ENCODE data around the gene NAV1.
"Not testable (repeated sequence)": the region's sequence is repeated elsewhere in the genome, so short reads cannot be mapped to it uniquely, and the experiment has no call there.

NAV1 gene, protein sequence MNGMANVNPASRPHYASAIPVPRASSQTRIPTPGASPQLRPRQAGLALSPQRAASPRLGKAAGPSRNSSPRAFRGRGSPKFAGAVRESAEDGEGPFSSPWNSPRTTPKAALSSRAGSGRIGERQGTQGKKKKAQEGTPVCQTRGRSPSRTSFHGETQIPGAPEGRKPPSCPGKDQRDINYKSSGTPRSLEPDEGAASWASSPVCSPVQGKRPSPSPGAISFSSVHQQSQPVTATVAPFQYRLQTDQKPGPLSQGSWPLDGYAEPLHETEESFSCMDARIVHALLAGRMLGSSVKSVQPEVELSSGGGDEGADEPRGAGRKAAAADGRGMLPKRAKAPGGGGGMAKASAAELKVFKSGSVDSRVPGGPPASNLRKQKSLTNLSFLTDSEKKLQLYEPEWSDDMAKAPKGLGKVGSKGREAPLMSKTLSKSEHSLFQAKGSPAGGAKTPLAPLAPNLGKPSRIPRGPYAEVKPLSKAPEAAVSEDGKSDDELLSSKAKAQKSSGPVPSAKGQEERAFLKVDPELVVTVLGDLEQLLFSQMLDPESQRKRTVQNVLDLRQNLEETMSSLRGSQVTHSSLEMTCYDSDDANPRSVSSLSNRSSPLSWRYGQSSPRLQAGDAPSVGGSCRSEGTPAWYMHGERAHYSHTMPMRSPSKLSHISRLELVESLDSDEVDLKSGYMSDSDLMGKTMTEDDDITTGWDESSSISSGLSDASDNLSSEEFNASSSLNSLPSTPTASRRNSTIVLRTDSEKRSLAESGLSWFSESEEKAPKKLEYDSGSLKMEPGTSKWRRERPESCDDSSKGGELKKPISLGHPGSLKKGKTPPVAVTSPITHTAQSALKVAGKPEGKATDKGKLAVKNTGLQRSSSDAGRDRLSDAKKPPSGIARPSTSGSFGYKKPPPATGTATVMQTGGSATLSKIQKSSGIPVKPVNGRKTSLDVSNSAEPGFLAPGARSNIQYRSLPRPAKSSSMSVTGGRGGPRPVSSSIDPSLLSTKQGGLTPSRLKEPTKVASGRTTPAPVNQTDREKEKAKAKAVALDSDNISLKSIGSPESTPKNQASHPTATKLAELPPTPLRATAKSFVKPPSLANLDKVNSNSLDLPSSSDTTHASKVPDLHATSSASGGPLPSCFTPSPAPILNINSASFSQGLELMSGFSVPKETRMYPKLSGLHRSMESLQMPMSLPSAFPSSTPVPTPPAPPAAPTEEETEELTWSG (N-terminal part only)

DNA sequence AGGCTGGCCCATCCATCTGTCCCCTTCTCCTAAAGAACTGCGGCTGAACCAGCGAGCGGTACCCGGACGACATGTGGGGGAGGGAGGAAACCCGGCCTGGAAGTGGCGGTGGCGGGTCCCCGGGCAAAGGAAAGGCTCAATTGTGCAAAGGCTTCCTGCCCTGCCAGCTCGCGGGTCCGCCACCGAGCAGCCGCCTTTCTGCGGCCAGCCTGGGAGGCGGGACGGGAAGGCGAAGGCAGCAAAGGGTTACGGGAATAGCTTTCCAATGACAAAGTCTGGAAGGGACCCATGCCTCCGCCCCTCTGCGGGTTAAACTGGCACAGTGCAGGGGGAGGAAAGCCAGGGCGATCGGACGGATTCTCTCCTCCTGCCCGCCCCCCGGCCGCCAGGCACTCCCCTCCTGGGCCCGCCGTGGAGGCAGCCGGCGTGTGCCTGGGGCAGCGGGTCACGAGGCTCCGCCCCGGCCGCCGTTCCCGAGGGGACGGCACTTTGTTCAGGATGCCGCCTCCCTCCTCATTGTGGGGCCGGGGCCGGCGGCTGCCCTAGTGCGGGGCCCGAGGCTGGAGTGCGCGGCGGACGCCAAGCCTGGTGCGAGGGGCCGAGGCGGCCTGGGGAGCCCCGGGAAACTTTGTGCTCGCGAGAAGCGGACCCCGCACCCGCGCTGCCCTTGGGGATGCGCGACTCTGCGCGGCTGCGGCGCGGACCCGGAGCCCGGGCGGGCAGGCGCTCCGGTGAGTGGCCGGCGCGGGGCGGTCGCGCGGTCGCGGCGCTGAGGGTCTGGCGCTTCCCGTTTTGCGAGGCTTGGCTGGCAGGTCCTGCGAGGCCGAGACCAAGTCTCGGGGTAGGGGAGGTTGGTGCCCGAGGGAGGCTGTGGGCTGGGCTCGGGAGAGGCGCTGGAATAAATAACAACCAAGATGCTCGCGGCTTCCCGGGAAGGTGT is at the start of gene NAV1:
Gene NAV1, plus strand, starts transcription at position 516 of the 940 bp plus-strand sequence. CDS start 83,758 bp downstream, outside the sequence.
- Histone ChIP-seq H3K36me3 (ENCODE audit: control insufficient read depth, insufficient read depth, low read length) (no peaks in the 10 kb centered on the region), H3K27ac (ENCODE audit: low read depth, low read length) (no peak within 1 kb of the TSS; the same call in 1 of the 2 replicates), H3K4me3 (ENCODE audit: low read depth, low read length) (peak within 1 kb of the TSS; percentile 83), H3K9me3 (ENCODE audit: control insufficient read depth, insufficient read depth, low read depth, low read length) (no peaks in the 10 kb centered on the region), H3K9ac (ENCODE audit: low read length) (peak within 1 kb of the TSS; percentile 36), H3K27me3 (ENCODE audit: control insufficient read depth, insufficient read depth, low read length) (peaks cover 52% of the 10 kb centered on the region), H3K4me1 (ENCODE audit: control insufficient read depth, insufficient read depth, low read length) (peaks cover 11% of the 10 kb centered on the region)

DNA sequence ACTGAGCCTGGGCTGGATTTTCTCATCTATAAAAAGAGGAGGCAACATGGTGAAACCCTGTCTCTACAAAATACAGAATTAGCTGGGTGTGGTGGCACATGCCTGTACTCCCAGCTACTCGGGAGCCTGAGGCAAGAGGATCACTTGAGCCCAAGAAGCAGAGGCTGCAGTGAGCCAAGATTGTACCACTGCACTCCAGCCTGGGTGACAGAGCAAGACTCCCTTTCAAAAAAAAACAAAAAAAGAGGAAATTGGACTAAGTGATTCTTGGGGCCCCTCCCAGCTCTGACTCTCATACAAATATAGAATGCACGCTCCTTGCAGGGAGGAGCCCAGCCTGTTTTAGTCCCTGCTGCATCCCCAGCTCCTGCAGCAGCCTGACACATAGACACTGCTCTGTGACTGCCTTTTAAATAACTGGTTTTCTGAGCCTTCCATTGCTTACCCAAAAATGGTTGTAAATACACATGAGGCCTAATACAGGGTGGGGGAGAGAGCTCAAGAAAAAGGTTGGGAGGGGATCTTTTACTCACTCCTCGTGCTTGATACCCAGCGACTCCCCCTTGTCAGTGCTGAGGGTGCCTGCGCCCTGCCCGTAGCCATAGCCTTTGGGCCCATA is 49.2 kb upstream of the NAV1 start:
- Histone ChIP-seq H3K27ac (ENCODE audit: low read depth, low read length) (no peak overlapping the region), H3K9ac (ENCODE audit: low read length) (no peak overlapping the region), H3K27me3 (ENCODE audit: control insufficient read depth, insufficient read depth, low read length) (no peaks in the 10 kb centered on the region), H3K9me3 (ENCODE audit: control insufficient read depth, insufficient read depth, low read depth, low read length) (0 out of 2 replicates have a peak, but pooled peaks cover 3% of the 10 kb centered on the region), H3K4me1 (ENCODE audit: control insufficient read depth, insufficient read depth, low read length) (peaks cover 18% of the 10 kb centered on the region), H3K4me3 (ENCODE audit: low read depth, low read length) (no peak overlapping the region), H3K36me3 (ENCODE audit: control insufficient read depth, insufficient read depth, low read length) (no peaks in the 10 kb centered on the region; the same call in 1 of the 2 replicates)

DNA sequence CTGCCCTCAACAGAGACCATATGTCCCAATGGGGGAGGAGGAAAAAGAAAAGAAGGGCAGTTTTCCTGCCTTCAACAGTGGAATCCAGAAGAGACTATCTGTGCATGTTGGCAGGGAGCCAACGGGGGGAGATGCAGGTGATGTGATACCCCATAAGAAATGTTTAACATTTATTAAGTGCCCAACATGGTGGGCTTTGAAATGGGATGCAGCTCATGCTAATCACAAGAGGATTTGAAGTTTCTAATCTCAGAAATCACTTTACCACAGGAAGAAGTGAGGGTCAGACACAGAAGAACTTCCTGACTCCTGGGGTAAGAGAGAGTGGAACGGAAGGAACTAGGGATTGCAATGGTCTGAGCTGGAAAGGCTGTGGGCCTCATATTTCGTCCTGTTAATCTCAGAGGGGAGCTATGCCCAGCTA is 48.2 kb upstream of the NAV1 start:
- H3K36me3 ChIP-seq (ENCODE audit: control insufficient read depth, insufficient read depth, low read length): no peaks in the 10 kb centered on the region; the same call in 1 of the 2 replicates
- H3K4me3 ChIP-seq (ENCODE audit: low read depth, low read length): no peak overlapping the region
- no peak overlapping the region for H3K27ac ChIP-seq (ENCODE audit: low read depth, low read length)
- no peaks in the 10 kb centered on the region for H3K27me3 ChIP-seq (ENCODE audit: control insufficient read depth, insufficient read depth, low read length)
- H3K9ac ChIP-seq (ENCODE audit: low read length): no peak overlapping the region
- H3K4me1 ChIP-seq (ENCODE audit: control insufficient read depth, insufficient read depth, low read length): peaks cover 21% of the 10 kb centered on the region
- H3K9me3 ChIP-seq (ENCODE audit: control insufficient read depth, insufficient read depth, low read depth, low read length): 0 out of 2 replicates have a peak, but pooled peaks cover 3% of the 10 kb centered on the region

DNA sequence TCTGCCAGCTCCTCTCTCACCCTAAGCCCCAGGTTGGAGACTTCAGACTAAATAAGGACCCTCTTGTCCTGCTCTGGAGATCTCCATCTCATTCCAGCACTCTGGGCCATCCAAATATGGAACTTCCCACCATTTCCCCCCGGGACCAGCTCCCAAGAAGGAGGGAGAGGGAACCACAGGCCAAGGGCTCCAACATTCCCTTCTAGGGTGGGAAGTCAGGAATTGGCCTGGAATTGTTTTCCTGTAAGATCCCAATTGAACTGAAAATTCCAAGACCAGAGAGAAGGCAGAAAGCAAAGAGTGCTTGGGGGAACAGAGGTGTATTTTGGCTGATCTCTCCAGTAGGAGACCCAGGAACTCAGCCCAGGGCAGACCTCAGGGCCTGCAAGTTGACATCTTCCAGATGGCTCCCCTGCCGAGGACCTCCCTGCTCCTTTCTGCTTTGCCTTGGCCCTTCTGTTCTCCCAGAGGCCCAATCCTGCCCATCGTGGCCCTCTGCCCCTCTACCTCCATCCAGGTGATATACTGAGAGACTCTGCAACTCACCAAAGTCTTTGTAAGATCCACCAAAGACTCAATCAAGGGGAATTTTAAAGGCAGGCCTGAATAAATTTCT is 46.9 kb upstream of the NAV1 start:
- no peak overlapping the region for H3K9ac ChIP-seq (ENCODE audit: low read length)
- no peak overlapping the region for H3K27ac ChIP-seq (ENCODE audit: low read depth, low read length)
- no peak overlapping the region for H3K4me3 ChIP-seq (ENCODE audit: low read depth, low read length)
- no peaks in the 10 kb centered on the region; the same call in 1 of the 2 replicates for H3K36me3 ChIP-seq (ENCODE audit: control insufficient read depth, insufficient read depth, low read length)
- H3K27me3 ChIP-seq (ENCODE audit: control insufficient read depth, insufficient read depth, low read length): no peaks in the 10 kb centered on the region
- H3K4me1 ChIP-seq (ENCODE audit: control insufficient read depth, insufficient read depth, low read length): peaks cover 19% of the 10 kb centered on the region
- H3K9me3 ChIP-seq (ENCODE audit: control insufficient read depth, insufficient read depth, low read depth, low read length): 0 out of 2 replicates have a peak, but pooled peaks cover 3% of the 10 kb centered on the region

DNA sequence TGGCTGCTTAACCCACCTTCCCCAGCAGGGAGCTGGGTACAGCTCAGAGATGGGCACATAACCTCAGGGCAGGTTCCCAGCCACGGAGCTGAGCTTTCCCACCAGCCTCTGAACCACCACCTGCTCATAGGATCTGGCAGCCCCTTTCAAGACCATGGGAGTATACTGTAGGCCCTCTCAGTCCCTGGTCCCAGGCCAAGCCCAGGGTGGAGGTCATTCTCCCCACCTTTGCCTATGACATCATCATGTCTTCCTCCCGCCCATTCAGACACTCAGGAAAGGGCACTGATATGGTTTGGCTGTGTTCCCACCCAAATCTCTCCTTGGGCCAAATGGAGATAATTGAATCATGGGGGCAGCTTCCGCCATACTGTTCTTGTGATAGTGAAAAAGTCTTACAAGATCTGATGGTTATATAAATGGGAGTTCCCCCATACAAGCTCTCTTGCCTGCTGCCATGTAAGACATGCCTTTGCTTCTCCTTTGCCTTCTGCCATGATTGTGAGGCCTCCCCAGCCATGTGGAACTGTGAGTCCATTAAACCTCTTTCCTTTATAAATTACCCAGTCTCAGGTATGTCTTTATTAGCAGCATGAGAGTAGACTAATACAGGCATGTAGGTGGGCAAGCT is 45.8 kb upstream of the NAV1 start:
- H3K27ac ChIP-seq (ENCODE audit: low read depth, low read length); H3K4me3 ChIP-seq (ENCODE audit: low read depth, low read length); H3K9me3 ChIP-seq (ENCODE audit: control insufficient read depth, insufficient read depth, low read depth, low read length); H3K27me3 ChIP-seq (ENCODE audit: control insufficient read depth, insufficient read depth, low read length); H3K9ac ChIP-seq (ENCODE audit: low read length); H3K36me3 ChIP-seq (ENCODE audit: control insufficient read depth, insufficient read depth, low read length): not testable (repeated sequence)
- H3K4me1 ChIP-seq (ENCODE audit: control insufficient read depth, insufficient read depth, low read length): peaks cover 19% of the 10 kb centered on the region

DNA sequence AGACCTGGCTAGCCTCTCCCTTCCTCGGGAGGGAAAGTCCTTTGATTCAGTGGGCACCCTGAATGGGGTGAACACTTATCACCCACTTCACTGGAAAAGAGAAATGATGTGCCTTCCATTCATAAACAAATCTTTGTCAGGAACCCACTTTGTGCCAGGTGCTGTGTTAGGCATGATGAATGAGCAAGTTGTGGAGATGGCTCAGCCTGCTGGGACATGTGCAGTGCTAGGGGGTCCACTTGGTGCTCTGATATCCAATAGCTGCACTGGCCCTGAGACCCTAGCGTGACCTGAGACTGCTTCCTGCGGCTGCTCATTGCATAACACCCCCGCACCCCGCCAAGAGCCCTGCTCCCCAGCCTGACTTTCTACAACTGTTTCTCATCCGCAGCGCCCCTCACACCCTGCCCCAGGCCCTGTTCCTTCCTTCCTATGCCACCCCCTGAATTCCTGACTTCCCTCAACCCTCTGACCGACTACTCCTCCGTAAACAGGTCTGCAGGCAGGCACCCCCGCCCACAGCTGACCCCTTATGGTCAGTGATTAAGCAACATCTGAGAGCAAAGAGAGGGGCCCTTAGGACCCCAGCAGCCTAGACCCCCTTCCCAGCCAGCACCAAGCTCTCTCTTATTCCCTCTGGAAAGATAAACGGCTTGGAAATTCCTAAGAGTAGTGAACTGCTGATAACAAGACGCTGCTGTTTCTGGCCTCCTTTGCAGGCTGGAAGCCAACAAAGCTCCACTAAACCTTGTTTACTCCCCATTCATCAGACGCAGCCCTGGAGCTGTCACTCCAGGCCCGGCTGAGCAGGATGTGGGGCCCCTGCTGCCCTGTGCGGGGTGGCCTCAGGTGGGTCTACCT is 44.9 kb upstream of the NAV1 start:
- Histone ChIP-seq H3K4me1 (ENCODE audit: control insufficient read depth, insufficient read depth, low read length) (peaks cover 19% of the 10 kb centered on the region), H3K4me3 (ENCODE audit: low read depth, low read length) (no peak overlapping the region), H3K27me3 (ENCODE audit: control insufficient read depth, insufficient read depth, low read length) (no peaks in the 10 kb centered on the region), H3K36me3 (ENCODE audit: control insufficient read depth, insufficient read depth, low read length) (no peaks in the 10 kb centered on the region; the same call in 1 of the 2 replicates), H3K9ac (ENCODE audit: low read length) (no peak overlapping the region), H3K27ac (ENCODE audit: low read depth, low read length) (no peak overlapping the region), H3K9me3 (ENCODE audit: control insufficient read depth, insufficient read depth, low read depth, low read length) (0 out of 2 replicates have a peak, but pooled peaks cover 3% of the 10 kb centered on the region)

DNA sequence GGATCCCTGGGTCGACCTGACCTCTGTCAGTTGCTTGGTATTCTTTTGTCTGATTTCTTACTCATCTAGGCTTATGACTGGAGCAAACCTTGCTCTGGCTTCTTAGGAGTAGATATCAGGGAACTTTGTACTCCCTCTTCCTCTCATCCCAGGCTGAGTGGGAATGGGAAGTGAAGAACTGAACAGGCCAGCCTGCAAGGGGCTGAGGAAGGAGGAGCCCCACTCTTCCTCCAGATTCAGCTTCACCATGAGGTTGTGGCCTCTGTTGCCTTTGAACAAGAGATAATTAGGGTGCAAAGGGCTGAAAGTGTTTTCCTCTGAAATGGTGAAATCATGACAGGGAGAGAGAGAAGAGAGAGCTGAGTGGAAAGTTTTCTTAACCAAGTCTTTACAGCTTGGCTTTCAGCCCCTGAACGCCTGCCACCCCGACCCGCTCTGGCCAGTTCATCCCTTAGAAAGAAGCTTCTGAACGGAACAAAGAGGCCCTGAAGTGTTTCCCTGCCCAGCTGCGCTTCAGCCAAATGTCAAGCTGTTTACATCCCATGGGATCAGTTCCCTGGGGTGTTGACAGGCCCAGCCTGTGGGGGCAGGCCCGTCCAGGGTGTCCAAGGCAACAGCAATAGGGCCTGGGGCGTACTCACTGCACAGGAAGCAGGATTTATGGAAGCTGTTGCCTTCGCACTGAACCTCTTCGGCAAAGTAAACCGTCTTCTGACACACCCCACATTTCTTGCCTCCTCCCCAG is 43.2 kb upstream of the NAV1 start:
- H3K4me1 ChIP-seq (ENCODE audit: control insufficient read depth, insufficient read depth, low read length): peaks cover 29% of the 10 kb centered on the region
- no peak overlapping the region for H3K27ac ChIP-seq (ENCODE audit: low read depth, low read length)
- no peaks in the 10 kb centered on the region for H3K27me3 ChIP-seq (ENCODE audit: control insufficient read depth, insufficient read depth, low read length)
- H3K9ac ChIP-seq (ENCODE audit: low read length): peak overlapping the region; percentile 32
- no peak overlapping the region for H3K4me3 ChIP-seq (ENCODE audit: low read depth, low read length)
- H3K9me3 ChIP-seq (ENCODE audit: control insufficient read depth, insufficient read depth, low read depth, low read length): 0 out of 2 replicates have a peak, but pooled peaks cover 3% of the 10 kb centered on the region
- H3K36me3 ChIP-seq (ENCODE audit: control insufficient read depth, insufficient read depth, low read length): no peaks in the 10 kb centered on the region; the same call in 1 of the 2 replicates

DNA sequence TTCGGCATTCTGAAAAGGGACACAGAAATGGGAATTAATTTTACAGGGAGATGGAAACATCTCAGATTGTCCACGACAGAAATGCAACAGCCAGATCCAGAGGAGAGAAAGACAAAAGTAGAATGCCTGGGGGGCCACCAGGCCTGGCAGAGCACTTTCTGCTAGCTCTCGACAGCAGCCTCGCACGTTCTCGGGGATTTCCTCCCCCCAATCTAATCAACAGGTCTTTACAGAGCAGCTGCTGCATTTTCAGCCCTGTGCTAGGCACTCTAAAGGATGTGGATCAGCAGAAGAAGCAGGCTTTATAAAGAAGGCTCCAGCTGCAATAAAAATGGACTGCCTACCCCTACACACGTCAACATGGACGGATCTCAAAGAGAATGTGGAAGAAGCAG is 42.6 kb upstream of the NAV1 start:
- Histone ChIP-seq H3K36me3 (ENCODE audit: control insufficient read depth, insufficient read depth, low read length) (no peaks in the 10 kb centered on the region; the same call in 1 of the 2 replicates), H3K27ac (ENCODE audit: low read depth, low read length) (no peak overlapping the region), H3K9ac (ENCODE audit: low read length) (no peak overlapping the region), H3K4me1 (ENCODE audit: control insufficient read depth, insufficient read depth, low read length) (peaks cover 35% of the 10 kb centered on the region), H3K4me3 (ENCODE audit: low read depth, low read length) (no peak overlapping the region), H3K27me3 (ENCODE audit: control insufficient read depth, insufficient read depth, low read length) (no peaks in the 10 kb centered on the region), H3K9me3 (ENCODE audit: control insufficient read depth, insufficient read depth, low read depth, low read length) (0 out of 2 replicates have a peak, but pooled peaks cover 3% of the 10 kb centered on the region)
